IPS DF 19.7 (cell line): ENCODE results near the gene MYO1A.

ENCODE experiments used
- DNase-seq: peaks from one replicate; pipeline ENCODE4 v3.0.0-alpha.2; 2013; ENCODE audit warnings: low read depth, low spot score

Gene MYO1A

DNA sequence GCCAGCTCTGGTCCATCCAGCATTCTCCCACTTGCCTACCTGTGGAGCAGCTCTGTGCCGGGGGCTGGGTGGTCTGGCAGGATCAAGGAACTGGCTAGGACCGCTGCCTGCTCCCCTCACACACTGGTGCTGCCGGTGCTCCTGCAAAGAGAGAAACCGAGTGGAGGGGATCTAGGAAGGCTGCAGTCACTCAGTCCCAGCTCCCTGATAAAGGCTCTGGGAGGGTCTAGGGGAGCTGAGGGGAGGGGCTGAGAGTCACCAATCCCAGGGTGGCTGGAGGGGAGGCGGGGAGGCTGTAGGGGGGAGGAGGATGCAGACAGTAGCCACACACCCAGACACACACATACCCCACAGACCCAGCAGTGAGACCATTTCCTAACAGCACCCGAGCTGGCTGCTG lies 33.6 kb downstream of the MYO1A start, which contains the start of gene TAC3:
TSS of gene TAC3 (minus strand) at position 182 of the 400 bp plus-strand sequence. CDS start 732 bp downstream, outside the sequence.
- DNase-seq: no peak

DNA sequence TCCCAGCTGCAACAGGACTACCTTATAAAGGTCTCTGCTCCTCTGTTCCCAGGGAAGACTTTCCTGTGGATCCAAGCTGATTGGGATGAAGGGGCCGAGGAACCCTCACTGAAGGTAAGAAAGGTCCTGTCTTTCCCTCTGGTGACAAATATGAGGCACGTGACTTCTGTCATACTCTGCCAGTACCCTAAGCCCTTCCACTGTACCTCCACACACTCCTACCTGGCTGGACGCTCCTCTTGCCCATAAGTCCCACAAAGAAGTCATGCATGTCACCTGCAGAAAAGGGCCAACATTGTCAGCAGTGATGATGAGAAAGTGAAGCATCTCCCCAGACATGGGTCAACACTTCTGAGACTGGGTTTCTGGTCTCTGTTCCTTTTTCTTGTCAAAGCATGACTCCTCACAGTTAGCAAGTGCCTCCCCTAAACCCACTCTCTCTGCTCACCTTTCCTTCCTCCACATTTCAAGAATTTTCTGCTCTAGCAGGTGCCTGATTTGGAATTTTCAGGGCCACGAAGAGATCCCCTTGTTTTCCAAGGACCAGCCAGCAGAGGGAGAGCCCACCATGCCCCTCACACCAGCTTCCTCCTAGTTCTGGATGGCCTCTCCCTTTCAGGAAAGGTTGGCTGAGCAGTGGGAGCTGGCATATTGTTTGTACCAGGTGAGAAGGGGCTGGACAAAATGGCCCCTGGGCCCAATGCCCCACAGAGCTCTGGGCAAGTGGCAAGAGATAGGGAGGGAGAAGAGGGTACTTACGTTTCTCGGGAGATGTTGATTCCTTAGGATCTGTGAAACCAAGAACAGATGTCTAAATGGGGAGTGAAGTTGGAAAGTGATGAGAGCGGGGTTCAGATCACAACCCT lies 37.1 kb downstream of the MYO1A start:
- no peak for DNase-seq

DNA sequence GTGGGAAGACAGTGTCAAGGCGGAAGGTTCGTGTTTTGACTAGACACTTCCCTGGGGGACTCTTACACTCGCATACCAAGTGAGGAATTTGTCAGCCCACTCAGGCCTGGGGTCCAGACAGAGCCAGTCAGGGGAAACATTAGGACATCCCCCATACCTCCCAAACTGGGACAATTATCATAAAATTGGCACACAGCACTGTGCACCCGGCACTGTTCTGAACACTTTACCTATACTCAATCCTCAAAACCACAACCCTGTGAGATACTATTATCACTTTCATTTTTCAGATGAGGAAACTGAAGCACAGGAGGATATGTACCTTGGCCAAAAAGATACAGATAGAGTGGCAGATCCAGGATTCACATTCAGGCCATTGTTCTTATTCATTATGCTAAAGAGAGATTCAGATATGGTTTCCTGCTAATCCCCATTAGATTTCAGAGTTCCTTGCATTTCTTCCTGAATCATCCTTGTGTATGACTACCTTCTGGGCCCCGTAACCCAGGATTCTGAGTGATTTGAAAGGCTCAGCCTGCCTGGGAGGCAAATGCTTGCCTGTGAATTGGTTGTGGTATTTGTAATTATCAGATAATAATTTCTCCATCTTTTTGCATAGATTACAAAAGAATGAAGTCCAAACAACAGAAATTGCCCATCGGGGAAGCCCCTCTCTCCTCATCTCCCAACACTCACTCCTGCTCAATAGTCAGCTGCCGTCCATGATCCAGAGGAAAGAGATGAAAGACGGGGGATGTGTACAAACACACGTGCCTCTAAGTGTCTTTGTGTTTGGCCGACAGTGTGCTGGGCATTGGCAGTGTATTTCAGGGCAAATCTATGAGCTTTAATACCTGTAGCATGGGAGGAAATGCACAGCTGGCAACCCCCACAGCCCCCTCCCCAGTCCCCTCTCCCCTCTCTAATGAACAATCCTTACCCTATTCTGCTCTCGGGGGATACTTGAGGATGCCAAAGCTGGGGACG lies 38.2 kb downstream of the MYO1A start:
- DNase-seq: no peak

DNA sequence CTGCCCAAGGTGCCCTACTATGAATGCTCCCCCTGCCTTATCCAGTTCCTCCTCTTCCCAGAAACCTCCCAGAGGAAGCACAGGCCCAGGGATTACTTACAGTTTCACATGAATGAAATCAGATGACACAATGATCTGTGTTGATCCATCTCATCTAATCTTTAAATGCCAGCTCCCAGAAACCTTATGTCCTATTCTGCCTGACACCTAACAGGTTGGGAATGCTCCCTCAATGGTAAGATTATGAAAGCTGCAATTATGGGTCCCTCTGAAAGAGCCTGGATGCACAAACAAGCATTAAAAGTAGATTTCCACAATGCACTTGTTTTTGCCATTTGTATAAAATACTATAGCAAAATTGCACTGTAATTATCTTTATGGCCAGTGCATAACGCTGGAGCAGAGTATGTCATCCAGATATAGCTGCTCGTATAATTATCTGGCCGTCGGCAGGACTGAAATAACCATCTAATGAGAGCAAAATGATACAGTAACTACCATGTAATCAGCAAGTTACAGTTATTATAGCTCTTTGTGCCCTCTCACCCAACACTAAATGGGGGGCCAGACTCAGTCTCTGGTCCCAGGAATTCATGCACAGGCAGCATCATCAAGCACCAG lies 39.2 kb downstream of the MYO1A start:
- no peak for DNase-seq

DNA sequence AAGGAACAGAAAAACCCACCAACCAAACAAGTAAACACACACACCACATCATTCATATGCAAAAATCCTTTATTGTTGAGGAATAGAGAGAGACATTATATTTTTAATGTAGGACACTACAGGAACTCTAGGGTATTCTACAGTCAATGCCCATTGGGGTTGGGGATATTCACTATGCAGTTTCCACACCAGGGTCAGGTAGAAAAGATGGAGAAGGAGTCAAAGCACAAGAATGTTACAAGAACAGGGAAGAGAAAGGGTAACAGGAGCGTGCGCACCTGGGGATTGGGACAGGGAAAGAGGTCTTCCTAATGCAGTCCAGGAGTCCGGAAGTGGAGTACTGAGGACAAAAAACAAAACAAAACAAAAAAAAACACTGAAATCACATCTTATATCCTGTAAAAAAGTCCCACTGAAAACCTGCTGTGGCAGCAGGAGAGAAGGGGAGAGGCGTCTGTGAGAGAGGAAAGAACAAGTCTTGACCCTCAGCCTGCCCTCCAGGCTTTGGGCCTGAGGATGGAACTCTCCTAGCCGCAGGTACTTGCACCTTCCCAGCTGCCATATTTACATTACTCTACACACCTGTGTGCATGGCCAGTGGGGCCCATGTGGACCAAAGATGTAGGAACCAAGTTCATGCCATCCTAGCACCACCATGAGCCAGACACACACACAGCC lies 39.8 kb downstream of the MYO1A start:
- DNase-seq: no peak

DNA sequence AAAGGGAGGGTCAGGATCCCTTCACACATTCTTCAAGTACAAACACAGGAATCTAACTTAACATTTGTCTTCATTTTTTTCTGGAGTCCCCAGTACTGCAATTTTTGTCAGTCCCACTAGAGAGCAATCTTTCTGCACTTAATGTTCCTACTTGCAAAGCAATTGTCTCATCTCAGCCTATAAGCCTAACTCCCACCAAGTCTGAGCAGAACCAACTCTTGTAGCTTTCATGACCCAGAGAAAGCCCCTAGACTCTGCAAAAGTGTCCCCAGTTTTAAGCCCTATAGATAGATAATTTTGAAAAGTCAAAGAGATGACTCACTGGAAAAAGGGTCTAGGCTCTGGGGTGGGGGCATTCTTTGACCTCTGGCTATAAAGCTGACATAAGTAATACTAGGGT lies 41.8 kb downstream of the MYO1A start:
- DNase-seq: no peak

DNA sequence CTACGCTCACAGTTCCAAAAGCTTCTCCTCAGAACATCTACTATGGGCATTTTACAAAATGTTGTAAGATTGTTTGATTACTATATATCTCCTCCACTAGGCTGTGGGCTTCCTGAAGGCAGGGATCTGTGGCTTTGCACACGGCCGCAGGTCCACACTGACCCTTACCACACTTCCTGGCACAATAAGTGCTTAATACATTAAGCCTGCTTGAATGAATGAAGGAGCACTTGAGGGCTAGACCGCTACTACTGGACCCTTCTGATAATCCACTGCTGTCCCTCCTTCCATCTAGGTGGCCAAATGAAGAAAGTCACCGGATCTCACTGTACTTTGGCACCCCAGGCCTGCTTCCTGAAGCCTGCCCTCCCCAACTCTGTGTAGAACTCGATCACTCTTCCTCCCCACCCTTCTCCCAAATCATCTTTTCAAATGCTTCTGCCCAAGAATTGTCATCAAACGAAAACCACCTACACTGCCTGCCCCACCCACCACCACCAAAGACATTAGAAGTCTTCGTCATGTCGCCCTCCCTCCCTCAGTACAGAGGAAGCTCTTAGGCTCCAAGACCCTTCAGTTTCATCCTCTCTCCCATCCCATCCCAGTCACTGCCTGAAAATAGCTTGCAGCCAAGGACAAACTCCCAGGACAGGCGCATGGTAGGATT lies 43.0 kb downstream of the MYO1A start:
- no peak for DNase-seq

DNA sequence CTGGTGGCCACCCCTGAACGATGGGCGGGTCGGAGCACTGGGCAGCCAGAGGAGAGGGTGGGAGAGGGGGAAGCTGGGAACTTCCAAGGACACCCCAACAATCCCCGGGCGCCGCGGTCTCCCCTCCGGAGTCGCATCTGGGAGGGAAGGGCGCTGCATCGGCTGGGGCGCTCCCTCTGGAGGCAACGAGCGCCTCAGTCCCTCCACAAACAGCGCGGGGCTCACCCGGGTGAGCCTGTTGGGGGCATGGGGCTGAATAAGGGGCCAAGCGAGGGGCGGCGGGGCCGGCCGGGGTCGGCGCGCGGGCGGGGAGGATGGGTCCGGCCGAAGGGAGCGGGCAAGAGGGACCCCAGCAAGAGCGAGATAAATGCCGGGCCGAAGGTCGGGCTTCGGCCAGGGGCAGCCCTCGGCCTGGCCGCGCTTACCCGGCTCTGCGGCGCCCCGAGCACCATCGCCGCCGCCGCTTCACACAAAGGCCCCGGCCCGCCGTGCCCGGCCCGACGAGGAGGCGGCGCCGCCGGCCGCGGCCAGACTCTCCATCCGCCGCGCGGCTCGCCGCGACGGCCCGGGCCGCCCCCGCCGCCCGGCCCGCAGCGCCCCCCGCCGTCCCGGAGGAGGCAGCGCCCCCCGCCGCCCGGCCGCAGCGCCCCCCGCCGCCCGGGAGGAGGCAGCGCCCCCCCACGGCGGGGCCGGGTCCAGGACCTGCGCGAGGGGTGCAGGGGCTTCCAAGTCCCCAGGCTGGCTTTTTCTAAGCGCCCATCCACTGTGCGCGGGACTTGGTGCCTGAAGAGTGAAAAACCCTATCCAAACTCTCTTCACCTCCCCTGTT lies 43.7 kb downstream of the MYO1A start, which contains the start of gene ZBTB39:
TSS of gene ZBTB39 (minus strand) at position 567 of the 829 bp plus-strand sequence. CDS start 1,629 bp downstream, outside the sequence.
- no peak for DNase-seq

DNA sequence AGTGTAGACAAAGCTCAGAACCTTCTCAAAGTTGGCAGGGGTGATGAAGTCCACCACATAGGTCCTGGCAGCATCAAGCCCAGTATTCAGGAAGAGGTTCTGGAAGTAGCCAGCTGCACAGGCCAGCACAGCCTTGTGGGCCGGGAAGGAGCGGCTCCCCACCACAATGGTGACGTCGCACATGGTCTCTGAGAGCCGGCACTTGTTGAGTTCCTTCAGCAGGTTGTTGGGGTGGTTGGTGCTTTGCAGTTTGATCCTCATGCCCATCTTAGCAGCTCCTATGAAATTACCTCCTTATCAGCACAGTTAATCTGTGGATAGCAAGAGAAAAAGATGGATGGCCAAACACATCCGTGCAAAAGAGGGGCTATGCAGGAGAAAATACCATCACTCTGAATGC lies 45.3 kb downstream of the MYO1A start:
- DNase-seq: no peak

DNA sequence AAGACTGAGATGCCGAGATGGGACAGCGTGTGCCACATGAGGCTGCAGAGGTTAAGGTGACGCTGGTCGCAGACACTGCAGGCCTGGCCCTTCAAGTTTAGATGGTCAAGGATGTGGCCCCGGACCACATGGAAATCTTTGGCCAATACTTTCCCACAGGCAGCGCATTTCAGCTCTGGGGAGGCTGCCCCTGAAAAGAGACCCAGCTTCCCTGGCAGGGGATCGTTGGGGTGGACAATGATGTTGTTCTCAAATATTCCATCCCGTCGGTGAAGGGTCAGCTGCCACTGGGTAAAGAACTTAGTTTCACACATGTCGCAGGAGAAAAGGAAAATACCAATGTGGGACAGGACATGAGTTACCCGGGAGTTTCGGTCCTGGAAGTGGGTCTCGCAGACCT lies 46.5 kb downstream of the MYO1A start:
- DNase-seq: no peak

DNA sequence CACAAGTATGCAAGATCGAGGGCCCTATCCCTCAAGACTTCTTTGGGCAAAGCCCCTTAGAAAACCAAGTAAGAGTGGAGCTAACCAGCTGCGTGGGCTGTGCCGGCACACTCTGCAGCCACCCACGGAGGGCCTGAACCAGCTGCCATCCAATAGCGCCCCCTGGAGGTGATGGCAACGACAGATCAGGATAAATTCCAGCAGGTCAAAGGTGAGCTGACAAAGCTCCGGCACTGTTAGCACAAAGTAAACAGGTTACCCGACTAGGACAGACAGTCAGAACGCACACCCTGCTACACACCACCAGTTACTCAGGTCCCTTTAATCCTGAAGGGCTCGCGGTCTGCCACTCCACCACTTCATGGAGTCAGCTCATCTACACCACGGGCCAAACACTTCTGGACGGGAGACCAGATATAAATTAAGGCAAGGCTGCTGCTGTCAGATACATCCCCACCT lies 48.5 kb downstream of the MYO1A start:
- no peak for DNase-seq

DNA sequence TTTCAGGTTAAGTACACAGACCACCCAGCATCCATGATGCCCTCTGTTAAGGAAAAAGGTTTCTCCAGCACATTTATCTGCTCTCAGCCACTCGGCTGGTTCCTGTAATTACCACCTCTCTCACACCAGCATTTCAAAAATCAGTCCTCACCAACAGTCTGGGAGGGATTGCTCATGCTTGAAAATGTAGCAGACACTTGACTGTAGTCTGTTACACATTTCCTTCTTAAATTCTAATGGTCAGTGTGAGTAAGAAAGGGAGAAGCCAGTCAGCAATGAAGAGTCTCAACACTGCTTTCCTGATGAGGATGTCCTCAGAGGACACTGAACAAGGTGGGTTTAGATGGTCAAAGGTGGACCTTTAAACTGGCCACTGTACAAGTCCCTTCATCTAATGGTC lies 49.5 kb downstream of the MYO1A start:
- no peak for DNase-seq

DNA sequence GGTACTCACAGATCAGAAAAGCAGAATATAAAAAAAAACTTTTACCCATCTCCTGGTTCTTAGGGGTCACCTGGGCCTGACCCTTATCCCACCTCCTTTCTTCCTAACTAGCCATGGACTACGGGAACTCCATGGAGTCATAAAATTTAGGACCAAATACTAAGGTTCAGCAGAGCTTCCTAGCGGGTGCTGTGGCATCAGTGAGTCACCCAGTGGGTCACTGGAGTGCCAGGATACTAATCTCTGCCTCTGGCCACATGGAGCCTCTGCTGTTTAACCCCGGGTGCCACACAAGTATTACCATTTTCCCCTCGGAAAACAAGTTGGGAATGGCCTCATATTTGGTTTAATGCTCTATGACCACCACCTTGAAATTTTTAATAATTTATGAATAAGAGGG lies 50.5 kb downstream of the MYO1A start:
- no peak for DNase-seq

DNA sequence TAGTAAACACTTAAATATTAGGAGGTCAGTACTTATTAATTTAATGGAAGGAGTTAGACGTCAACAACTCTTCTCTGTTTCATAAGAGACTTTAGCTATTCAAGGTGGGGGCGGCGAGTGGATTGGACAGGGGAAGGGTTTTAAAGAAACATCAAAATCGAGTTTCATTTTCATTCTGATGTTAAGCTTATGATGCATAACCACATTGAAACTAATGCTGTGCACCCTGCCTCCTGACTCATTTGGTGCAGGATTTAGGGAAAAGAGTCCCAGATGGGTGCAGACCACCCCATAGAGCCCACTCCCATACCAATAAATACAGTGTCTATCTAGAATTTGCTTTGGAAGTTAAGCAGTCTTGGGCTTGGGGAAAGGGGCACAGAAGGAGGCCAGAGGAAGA lies 50.9 kb downstream of the MYO1A start:
- no peak for DNase-seq

DNA sequence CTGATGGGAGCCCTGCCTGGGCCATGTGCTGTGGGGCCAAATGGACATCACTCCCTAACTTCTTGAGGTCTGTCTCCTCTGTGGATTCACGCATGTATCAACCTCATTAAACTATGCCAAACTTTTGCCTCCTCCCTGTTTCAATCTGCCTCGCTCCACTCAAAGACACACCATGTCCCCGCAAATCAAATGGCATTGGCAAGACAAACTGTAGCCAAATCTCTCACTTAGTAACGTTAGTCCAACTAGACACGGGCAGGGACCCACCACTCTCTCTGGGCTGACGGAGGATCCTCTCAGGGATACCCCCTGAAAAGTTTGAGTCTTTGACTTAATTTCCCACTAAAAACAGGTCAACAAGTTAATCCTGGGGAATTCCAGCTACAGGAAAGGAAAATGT lies 51.6 kb downstream of the MYO1A start:
- DNase-seq: no peak

DNA sequence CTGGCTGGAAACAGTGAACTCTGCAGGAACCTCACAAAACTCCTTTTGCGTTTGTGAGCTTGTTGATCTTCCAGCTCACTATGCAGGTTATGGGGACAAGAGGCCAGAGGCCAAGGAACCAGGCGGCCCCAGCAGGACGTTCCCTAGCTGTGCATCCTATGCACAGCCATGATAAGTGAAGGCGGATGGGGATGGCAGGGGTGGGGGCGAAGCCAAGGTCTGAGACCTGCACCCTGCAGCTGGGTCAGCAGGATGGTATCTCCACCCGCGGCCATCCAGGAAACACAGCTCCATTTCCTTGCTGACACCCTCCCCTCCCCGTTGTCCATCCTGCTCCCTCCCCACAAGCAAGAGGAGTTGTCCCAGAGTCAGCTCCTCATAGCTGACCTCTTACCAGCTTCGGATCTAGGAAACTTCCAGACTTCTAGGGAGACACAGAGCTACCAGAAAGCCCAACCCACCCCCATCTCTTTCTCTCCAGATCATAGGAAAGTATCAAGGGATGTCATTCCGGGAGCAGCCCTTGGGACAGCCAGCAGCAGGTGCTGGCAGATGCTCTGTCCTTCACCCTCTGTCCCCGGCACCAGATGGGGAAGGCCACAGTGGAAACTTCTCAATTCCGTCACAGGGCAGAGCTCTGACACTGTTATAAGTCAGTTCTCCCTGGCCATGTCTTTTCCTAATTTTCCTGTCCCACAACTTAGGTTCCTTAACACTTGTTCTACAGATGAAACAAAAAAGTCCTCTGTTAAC lies 53.0 kb downstream of the MYO1A start:
- no peak for DNase-seq

DNA sequence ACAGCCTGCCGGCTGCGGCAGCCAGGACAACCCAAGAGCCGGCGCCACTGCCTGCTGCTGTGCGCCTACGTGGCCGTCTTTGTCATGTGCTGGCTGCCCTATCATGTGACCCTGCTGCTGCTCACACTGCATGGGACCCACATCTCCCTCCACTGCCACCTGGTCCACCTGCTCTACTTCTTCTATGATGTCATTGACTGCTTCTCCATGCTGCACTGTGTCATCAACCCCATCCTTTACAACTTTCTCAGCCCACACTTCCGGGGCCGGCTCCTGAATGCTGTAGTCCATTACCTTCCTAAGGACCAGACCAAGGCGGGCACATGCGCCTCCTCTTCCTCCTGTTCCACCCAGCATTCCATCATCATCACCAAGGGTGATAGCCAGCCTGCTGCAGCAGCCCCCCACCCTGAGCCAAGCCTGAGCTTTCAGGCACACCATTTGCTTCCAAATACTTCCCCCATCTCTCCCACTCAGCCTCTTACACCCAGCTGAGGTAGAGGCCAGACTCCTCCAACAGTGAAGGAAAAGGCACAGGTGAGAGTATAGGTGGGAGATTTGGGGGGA lies 53.9 kb downstream of the MYO1A start:
- no peak for DNase-seq

DNA sequence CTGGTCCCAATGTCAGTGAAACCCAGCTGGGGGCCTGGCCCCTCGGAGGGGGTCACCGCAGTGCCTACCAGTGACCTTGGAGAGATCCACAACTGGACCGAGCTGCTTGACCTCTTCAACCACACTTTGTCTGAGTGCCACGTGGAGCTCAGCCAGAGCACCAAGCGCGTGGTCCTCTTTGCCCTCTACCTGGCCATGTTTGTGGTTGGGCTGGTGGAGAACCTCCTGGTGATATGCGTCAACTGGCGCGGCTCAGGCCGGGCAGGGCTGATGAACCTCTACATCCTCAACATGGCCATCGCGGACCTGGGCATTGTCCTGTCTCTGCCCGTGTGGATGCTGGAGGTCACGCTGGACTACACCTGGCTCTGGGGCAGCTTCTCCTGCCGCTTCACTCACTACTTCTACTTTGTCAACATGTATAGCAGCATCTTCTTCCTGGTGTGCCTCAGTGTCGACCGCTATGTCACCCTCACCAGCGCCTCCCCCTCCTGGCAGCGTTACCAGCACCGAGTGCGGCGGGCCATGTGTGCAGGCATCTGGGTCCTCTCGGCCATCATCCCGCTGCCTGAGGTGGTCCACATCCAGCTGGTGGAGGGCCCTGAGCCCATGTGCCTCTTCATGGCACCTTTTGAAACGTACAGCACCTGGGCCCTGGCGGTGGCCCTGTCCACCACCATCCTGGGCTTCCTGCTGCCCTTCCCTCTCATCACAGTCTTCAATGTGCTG lies 54.6 kb downstream of the MYO1A start:
- DNase-seq: no peak
